Liver (tissue), 9 donors: ENCODE measurements around the gene SDR39U1. TPM values are rescaled to one million over a fixed set of nuclear protein-coding genes. Genes with fewer than 3 reads are reported as not detected.

Experiments used
- DNase-seq: peaks from one replicate; pipeline ENCODE4 v3.0.0-alpha.2; 2017; ENCODE audit warnings: low spot score
- H3K27ac ChIP-seq, 2 donors: one replicate each; pipeline ENCODE4 v1.7.0; 2013; ENCODE audit warnings: inconsistent platforms in 2 of 2, low read length in 2 of 2, control low read depth in 1 of 2, low read depth in 1 of 2, mild to moderate bottlenecking in 1 of 2
- H3K27me3 ChIP-seq, 4 donors: one replicate each; pipeline versions ENCODE4 v1.6.1 to v1.7.0; 2013; ENCODE audit warnings: low read length in 3 of 4, inconsistent platforms in 1 of 4, mild to moderate bottlenecking in 1 of 4, moderate library complexity in 1 of 4; ENCODE audit not compliant: control insufficient read depth in 4 of 4, insufficient read depth in 4 of 4
- H3K36me3 ChIP-seq, 4 donors: one replicate each; pipeline versions ENCODE4 v1.6.1 to v1.7.0; 2013; ENCODE audit warnings: low read length in 3 of 4, mild to moderate bottlenecking in 3 of 4, low read depth in 1 of 4, moderate library complexity in 1 of 4; ENCODE audit not compliant: control insufficient read depth in 4 of 4, insufficient read depth in 3 of 4
- H3K4me1 ChIP-seq, 4 donors: one replicate each; pipeline versions ENCODE4 v1.6.1 to v1.7.0; 2013; ENCODE audit warnings: low read length in 3 of 4, mild to moderate bottlenecking in 3 of 4, moderate library complexity in 1 of 4; ENCODE audit not compliant: control insufficient read depth in 4 of 4, insufficient read depth in 4 of 4
- H3K4me3 ChIP-seq, 3 donors: one replicate each; pipeline versions ENCODE4 v1.6.1 to v1.7.0; 2013; ENCODE audit warnings: low read length in 3 of 3, control low read depth in 1 of 3, low read depth in 1 of 3, mild to moderate bottlenecking in 1 of 3
- H3K9ac ChIP-seq, 2 donors: one replicate each; pipeline ENCODE4 v1.7.0; 2013; ENCODE audit warnings: low read length in 2 of 2, mild to moderate bottlenecking in 2 of 2, moderate library complexity in 2 of 2, control low read depth in 1 of 2, low read depth in 1 of 2
- H3K9me3 ChIP-seq, 4 donors: one replicate each; pipeline versions ENCODE4 v1.6.1 to v1.7.0; 2013; ENCODE audit warnings: low read length in 3 of 4; ENCODE audit not compliant: control insufficient read depth in 4 of 4
- ATF3 ChIP-seq: IDR thresholded peaks from 2 replicates; pipeline ENCODE4 v1.6.1; 2016; ENCODE audit warnings: antibody characterized with exemption
- CTCF ChIP-seq: fragments of 150-350 bp; IDR thresholded peaks from 2 replicates; pipeline ENCODE4 v1.5.1; 2017; ENCODE audit warnings: improper control_type of control experiment, low read depth, low read length; ENCODE audit not compliant: missing input control
- EGR1 ChIP-seq, 2 donors: IDR thresholded peaks; 2 replicates each; pipeline ENCODE4 v1.6.1; 2016 to 2018; ENCODE audit warnings: antibody characterized with exemption in 2 of 2, low read depth in 2 of 2
- FOXA1 ChIP-seq: IDR thresholded peaks from 2 replicates; pipeline ENCODE4 v1.6.1; 2016; ENCODE audit warnings: antibody characterized with exemption
- FOXA2 ChIP-seq: IDR thresholded peaks from 2 replicates; pipeline ENCODE4 v1.6.1; 2016; ENCODE audit warnings: antibody characterized with exemption
- GABPA ChIP-seq, 2 donors: IDR thresholded peaks in 1 of 2; conservative IDR thresholded peaks in 1 of 2; 2 replicates each; pipeline ENCODE4 v1.6.1; 2016; ENCODE audit warnings: antibody characterized with exemption in 2 of 2, mild to moderate bottlenecking in 1 of 2, moderate library complexity in 1 of 2
- HNF4A ChIP-seq, 2 donors: conservative IDR thresholded peaks; 2 replicates each; pipeline ENCODE4 v1.6.1; 2016; ENCODE audit warnings: antibody characterized with exemption in 2 of 2, mild to moderate bottlenecking in 2 of 2
- HNF4G ChIP-seq: IDR thresholded peaks from 2 replicates; pipeline ENCODE4 v1.6.1; 2016; ENCODE audit warnings: antibody characterized with exemption
- JUND ChIP-seq, 2 donors: IDR thresholded peaks; 2 replicates each; pipeline ENCODE4 v1.6.1; 2016; ENCODE audit warnings: antibody characterized with exemption in 2 of 2
- MAX ChIP-seq: IDR thresholded peaks from 2 replicates; pipeline ENCODE4 v1.6.1; 2016; ENCODE audit warnings: antibody characterized with exemption
- NR2F2 ChIP-seq: IDR thresholded peaks from 2 replicates; pipeline ENCODE4 v1.6.1; 2016; ENCODE audit warnings: antibody characterized with exemption
- RAD21 ChIP-seq, 2 donors: IDR thresholded peaks; 2 replicates each; pipeline ENCODE4 v1.6.1; 2016; ENCODE audit warnings: antibody characterized with exemption in 2 of 2, mild to moderate bottlenecking in 2 of 2
- REST ChIP-seq: IDR thresholded peaks from 2 replicates; pipeline ENCODE4 v1.6.1; 2016; ENCODE audit warnings: antibody characterized with exemption, mild to moderate bottlenecking
- RXRA ChIP-seq, 2 donors: IDR thresholded peaks; 2 replicates each; pipeline ENCODE4 v1.6.1; 2017 to 2018; ENCODE audit warnings: antibody characterized with exemption in 2 of 2, mild to moderate bottlenecking in 1 of 2
- SP1 ChIP-seq: IDR thresholded peaks from 2 replicates; pipeline ENCODE4 v1.6.1; 2018; ENCODE audit warnings: antibody characterized with exemption, mild to moderate bottlenecking
- TAF1 ChIP-seq: conservative IDR thresholded peaks from 2 replicates; pipeline ENCODE4 v1.6.1; 2016; ENCODE audit warnings: antibody characterized with exemption, mild to moderate bottlenecking
- YY1 ChIP-seq: IDR thresholded peaks from 2 replicates; pipeline ENCODE4 v1.6.1; 2016; ENCODE audit warnings: antibody characterized with exemption, mild to moderate bottlenecking
- ZBTB33 ChIP-seq: IDR thresholded peaks from 2 replicates; pipeline ENCODE4 v1.6.1; 2016; ENCODE audit warnings: antibody characterized with exemption
- WGBS: extraction: QIAGEN DNeasy Blood & Tissue Kit; methylation state at CpG from one replicate; pipeline ENCODE4 v1.1.7; 2013; 5-methylcytosine and 5-hydroxymethylcytosine counted together
- polyA plus RNA-seq, 2 donors: library from polyadenylated mRNA; stranded (reverse) in 1 of 2; unstranded in 1 of 2; fragments of 200-250 nt in 1 of 2; fragments of >200 nt in 1 of 2; fragmentation: Nextera tagmentation in 1 of 2; extraction: Ambion mirVana in 1 of 2; gene quantifications; one replicate each; pipeline versions ENCODE4 v1.2.1 to v1.2.3, GENCODE V29; 2013 to 2015
- total RNA-seq, 2 donors: library from RNA; depleted of rRNA; stranded (reverse); fragments of >200 nt; gene quantifications; one replicate each; pipeline ENCODE4 v1.2.3, GENCODE V29; 2014
- donor health status: healthy.
- donor health status: healthy.
- donor health status: healthy.
- donor health status: healthy.
- donor health status: healthy.

Gene SDR39U1
- total and polyA plus RNA-seq, 4 donors: 10.8 to 50.4 (median 25.9) TPM

- Histone ChIP-seq H3K27ac (no peak overlapping the region), H3K4me1 (peaks cover 0 to 16% (median 7%) of the 10 kb centered on the region in 4 donors), H3K4me3 (no peak overlapping the region), H3K9ac (no peak overlapping the region), H3K27me3 (no peaks in the 10 kb centered on the region), H3K36me3 (peaks cover 0 to 9% (median 3%) of the 10 kb centered on the region in 4 donors), H3K9me3 (no peaks in the 10 kb centered on the region)
- TF ChIP-seq ATF3 (no peak), JUND (IDR thresholded peaks at IDR 0.05) (no peak), GABPA (IDR thresholded peaks at IDR 0.05 in 1 of 2, conservative IDR thresholded peaks at IDR 0.05 in 1 of 2) (no peak), CTCF (no peak), ZBTB33 (no peak), FOXA1 (no peak), EGR1 (IDR thresholded peaks at IDR 0.05; ENCODE audit: low read depth in 2 of 2) (no peak), RXRA (IDR thresholded peaks at IDR 0.05) (no peak), HNF4A (conservative IDR thresholded peaks at IDR 0.05) (no peak), YY1 (no peak), HNF4G (no peak), NR2F2 (no peak), RAD21 (IDR thresholded peaks at IDR 0.05) (no peak), FOXA2 (no peak), MAX (no peak), REST (no peak), SP1 (no peak), TAF1 (no peak)
- 91% methylated on average over 15 of the region's 15 CpGs for WGBS
- no peak for DNase-seq
Observed at GRCh38 chr14:24414732-24415420, 27.7 kb downstream of the SDR39U1 start.
